ENCODE results near the gene AVEN.

AVEN gene

GRCh38 chr15:33834892-33835743 is 203.9 kb downstream of the AVEN start:
- POLR2A ChIA-PET (ENCODE audit: low non-redundant PET): no interaction called here
- no peak overlapping the region for H3K27ac ChIP-seq
- TF ChIP-seq CTCF (conservative IDR thresholded peaks at IDR 0.05; ENCODE audit: low read depth): no peak
- CTCF ChIA-PET: interaction anchor here (0.6 to 0.7 kb wide), 2 partner anchors 21 to 97 kb away, joined by 3 read pairs; no protein-coding TSS in a partner anchor
- no peak for DNase-seq (ENCODE audit: low spot score)

GRCh38 chr15:33831646-33832045 is 207.4 kb downstream of the AVEN start:
- TF ChIP-seq CTCF (conservative IDR thresholded peaks at IDR 0.05; ENCODE audit: low read depth): no peak
- ChIA-PET CTCF (interaction anchor here (0.7 kb wide), 2 partner anchors 19 to 464 kb away, joined by 3 to 4 read pairs; no protein-coding TSS in a partner anchor), POLR2A (ENCODE audit: low non-redundant PET) (no interaction called here)
- no peak for DNase-seq (ENCODE audit: low spot score)
- no peak overlapping the region for H3K27ac ChIP-seq

- H3K27ac ChIP-seq: no peak overlapping the region
- no peak for DNase-seq (ENCODE audit: low spot score)
- POLR2A ChIA-PET (ENCODE audit: low non-redundant PET): no interaction called here
- TF ChIP-seq CTCF (conservative IDR thresholded peaks at IDR 0.05; ENCODE audit: low read depth): no peak
- CTCF ChIA-PET: interaction anchor here (0.6 to 0.7 kb wide), 2 partner anchors 96 to 629 kb away, joined by 3 read pairs; no protein-coding TSS in a partner anchor
Observed at GRCh38 chr15:33830351-33830750, 208.7 kb downstream of the AVEN start.

GRCh38 chr15:33826201-33826600 is 212.8 kb downstream of the AVEN start:
- POLR2A ChIA-PET (ENCODE audit: low non-redundant PET): no interaction called here

GRCh38 chr15:33825453-33825852 is 213.6 kb downstream of the AVEN start:
- CTCF ChIA-PET: interaction anchor here (0.7 kb wide), 1 partner anchor 1712 kb away, joined by 3 read pairs; no protein-coding TSS in a partner anchor
- no peak overlapping the region for H3K27ac ChIP-seq
- POLR2A ChIA-PET (ENCODE audit: low non-redundant PET): no interaction called here
- no peak for DNase-seq (ENCODE audit: low spot score)
- no peak for TF ChIP-seq CTCF (conservative IDR thresholded peaks at IDR 0.05; ENCODE audit: low read depth)

More at GRCh38 chr15:33826201-33826600, 212.8 kb downstream of the AVEN start:
- DNase-seq (ENCODE audit: low spot score): no peak
- no peak overlapping the region for H3K27ac ChIP-seq
- TF ChIP-seq CTCF (conservative IDR thresholded peaks at IDR 0.05; ENCODE audit: low read depth): no peak
- CTCF ChIA-PET: no interaction called here

GRCh38 chr15:33823119-33823518 is 215.9 kb downstream of the AVEN start:
- POLR2A ChIA-PET (ENCODE audit: low non-redundant PET): no interaction called here
- no peak overlapping the region for H3K27ac ChIP-seq
- no peak for TF ChIP-seq CTCF (conservative IDR thresholded peaks at IDR 0.05; ENCODE audit: low read depth)
- CTCF ChIA-PET: interaction anchor here (0.9 kb wide), 1 partner anchor 20 kb away, joined by 3 read pairs; no protein-coding TSS in a partner anchor
- no peak for DNase-seq (ENCODE audit: low spot score)

Data from RWPE1 (cell line).